ENCODE data around the gene POT1.
"Not testable (repeated sequence)": the region's sequence is repeated elsewhere in the genome, so short reads cannot be mapped to it uniquely, and the experiment has no call there.

The POT1 gene, protein sequence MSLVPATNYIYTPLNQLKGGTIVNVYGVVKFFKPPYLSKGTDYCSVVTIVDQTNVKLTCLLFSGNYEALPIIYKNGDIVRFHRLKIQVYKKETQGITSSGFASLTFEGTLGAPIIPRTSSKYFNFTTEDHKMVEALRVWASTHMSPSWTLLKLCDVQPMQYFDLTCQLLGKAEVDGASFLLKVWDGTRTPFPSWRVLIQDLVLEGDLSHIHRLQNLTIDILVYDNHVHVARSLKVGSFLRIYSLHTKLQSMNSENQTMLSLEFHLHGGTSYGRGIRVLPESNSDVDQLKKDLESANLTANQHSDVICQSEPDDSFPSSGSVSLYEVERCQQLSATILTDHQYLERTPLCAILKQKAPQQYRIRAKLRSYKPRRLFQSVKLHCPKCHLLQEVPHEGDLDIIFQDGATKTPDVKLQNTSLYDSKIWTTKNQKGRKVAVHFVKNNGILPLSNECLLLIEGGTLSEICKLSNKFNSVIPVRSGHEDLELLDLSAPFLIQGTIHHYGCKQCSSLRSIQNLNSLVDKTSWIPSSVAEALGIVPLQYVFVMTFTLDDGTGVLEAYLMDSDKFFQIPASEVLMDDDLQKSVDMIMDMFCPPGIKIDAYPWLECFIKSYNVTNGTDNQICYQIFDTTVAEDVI

DNA sequence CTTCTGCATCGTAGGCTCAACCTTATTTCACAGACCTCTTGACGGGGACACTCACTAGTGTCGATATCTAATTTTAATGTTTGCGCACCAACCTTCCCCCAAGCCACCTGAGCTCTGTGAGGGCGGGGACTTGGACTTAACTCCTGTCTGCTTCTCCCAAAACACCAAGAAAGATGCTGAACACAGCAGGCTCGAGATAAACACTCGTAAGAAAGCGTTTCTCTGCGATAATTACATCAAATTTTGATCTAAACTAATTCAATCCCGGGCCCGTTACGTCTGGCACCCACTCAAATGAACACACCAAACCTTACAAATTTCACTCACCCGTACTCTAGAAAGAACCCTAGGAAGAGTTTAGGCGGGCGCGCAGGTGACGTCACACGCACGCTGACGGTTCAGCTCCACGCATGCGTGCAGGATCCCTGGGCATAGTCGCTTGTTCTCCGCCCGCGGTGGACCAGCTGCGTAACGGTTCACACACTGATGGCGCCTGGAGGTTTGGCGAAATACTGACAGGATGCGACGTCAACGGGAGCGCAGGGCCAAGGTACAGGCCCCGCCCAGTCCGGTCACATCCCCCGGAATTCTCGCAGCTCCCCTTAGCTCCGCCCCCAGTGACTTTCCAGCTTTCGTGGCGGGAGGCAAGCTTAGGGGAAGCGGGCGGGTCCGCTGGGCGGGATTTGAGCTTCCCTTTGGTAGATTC is at the start of gene POT1:
Gene POT1 (minus strand): TSS at position 359 of the 706 bp plus-strand sequence. CDS start 32,652 bp downstream, outside the sequence.
- peak; percentile 95 for DNase-seq

DNA sequence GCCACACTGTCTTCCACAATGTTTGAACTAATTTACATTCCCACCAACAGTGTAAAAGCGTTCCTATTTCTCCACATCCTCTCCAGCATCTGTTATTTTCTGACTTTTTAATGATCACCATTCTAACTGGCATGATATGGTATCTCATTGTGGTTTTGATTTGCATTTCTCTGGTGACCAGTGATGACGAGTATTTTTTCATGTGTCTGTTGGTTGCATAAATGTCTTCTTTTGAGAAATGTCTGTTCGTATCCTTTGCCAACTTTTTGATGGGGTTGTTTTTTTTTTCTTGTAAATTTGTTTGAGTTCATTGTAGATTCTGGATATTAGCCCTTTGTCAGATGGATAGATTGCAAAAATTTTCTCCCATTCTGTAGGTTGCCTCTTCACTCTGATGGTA is 45.5 kb upstream of the POT1 start:
- DNase-seq: not testable (repeated sequence)

DNA sequence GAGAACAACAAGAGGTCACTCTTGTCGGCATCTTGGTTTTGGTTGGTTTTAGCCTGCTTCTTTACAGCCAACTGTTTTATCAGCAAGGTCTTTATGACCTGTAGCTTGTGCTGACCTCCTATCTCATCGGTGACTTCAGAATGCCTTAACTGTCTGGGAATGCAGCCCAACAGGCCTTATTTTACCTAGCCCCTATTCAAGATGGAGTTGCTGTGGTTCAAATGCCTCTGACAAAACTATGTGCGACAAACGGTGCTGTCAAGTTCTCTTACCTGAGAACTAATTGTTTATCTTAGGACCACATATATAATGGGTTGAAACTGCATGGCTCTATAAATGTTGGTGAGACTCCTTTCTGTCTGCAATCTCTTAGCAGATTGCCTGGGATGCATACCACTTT is 35.9 kb upstream of the POT1 start:
- DNase-seq: no peak

DNA sequence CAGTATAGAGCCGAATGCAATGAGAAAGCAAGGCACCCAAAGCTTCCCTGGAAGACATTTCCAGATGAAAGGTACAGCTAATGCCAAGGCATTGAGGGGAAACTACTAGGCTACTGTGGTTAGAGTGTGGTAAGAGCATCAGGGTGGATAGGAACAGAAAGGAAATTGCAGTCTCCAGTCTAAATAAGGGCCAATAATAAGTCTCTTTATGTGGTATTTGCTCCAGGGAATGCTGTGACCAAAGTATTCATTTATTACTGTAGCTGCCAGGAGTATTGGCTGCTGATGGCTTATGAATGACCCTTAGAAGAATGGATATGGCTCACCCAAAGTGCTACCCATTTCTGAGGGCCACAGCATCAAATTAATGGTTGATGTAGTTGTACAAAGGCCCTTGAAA is 30.1 kb upstream of the POT1 start:
- no peak for DNase-seq

DNA sequence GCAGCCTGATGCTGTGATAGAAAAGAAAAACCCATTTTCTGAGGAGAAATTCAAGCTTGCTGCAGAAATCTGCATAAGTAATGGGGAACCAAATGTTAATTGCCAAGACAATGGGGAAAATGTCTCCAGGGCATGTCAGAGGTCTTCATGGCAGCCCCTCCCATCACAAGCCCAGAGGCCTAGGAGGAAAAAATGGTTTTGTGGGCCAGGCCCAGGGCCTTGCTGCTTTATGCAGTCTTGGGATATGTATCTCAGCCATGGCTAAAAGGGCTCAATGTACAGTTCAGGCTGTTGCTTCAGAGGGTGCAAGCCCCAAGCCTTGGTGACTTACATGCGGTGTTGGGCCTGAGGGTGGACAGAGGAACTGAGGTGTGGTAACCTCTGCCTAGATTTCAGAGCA is 28.3 kb upstream of the POT1 start:
- DNase-seq: not testable (repeated sequence)

DNA sequence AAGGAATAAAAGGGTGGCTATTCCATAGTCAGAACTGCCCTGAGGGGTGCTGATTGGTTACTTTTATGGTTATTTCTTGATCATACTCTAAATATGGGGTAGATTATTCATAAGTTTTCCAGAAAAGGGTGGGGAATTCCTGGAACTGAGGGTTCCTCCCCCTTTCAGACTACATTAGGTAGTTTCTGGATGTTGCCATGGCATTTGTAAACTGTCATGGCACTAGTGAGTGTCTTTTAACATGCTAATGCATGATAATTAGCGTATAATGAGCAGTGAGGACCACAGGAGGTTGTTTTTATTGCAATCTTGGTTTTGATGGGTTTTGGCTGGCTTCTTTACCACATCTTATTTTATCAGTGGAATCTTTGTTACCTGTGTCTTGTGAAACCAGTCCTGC is 26.5 kb upstream of the POT1 start:
- no peak for DNase-seq

DNA sequence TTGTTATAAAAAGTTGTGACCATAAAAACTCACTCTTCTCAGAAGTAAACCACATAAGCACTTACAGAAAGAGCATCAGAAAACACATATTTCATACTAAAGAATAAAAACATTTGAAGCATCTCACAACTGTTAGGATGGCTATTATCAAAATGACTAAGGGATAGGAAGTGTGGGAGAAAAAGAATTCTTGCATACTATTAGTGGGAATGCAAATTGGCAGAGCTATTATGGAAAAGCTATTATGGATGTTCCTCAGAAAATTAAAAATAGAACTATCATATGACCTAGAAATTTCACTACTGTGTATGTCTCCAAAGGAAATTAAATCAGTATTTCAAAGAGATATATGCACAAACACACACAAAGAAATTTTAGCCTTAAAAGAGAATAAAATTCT is 25.2 kb upstream of the POT1 start:
- DNase-seq: no peak

DNA sequence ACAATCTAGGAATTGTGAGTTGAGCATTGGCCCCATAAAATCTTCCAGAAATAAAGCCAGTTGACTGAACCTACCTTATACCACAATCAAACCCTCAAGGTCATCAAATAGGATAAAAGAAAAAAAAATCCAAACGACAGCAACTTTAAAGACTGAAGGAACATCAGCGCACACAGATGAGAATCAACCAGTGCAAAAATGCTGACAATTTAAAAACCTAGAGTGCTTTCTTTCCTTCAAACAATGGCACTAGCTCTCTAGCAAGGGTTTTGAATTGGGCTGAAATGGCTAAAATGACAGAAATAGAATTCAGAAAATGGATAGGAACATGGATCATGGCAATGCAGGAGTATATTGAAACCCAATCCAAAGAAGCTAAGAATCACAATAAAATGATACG is 16.1 kb upstream of the POT1 start:
- DNase-seq: no peak

DNA sequence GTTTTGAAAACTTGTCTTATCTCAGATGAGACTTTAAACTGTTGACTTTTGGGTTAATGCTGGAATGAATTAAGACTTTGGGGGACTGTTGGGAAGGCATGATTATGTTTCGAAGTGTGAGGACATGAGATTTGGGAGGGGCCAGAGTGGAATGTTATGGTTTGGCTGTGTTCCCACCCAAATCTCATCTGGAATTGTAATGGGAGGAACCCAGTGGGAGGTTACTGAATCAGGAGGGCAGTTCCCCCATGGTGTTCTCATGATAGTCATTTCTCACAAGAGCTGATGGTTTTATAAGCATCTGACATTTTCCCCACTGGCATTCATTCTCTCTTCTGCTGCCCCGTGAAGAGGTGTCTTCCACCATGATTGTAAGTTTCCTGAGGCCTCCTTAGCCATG is 13.8 kb upstream of the POT1 start:
- DNase-seq: no peak

DNA sequence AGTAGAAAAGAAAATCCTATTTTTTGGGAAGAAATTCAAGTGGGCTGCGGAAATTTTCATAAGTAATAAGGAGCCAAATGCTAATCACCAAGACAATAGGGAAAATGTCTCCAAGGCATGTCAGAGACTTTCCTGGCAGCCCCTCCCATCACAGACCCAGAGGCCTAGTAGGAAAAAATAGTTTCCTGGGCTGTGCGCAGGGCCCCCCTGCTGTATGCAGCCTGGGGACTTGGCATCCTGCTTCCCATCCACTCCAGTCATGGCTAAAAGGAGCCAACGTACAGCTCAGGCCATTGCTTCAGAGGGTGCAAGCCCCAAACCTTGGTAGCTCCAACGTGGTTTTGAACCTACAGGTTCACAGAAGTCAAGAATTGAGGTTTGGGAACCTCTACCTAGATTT is 12.8 kb upstream of the POT1 start:
- no peak for DNase-seq

DNA sequence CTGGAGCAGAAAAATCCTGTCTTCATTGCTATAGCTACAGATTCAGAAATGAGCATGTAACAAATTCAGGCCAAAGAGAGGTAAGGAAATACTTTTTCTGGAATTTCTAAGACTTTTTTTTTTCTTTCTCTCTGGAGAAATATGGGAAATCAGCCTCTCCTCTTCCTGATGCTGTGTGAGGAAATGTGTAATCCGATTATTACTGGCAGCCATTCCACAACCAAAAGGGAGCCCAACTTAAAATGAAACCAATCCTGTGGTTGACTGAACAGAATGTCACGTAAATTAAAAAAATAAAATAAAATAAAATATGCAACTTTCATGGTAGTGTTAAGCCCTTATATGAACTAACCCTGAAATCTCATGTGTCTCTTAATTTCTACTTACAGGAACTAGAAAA is 10.7 kb upstream of the POT1 start:
- DNase-seq: no peak

DNA sequence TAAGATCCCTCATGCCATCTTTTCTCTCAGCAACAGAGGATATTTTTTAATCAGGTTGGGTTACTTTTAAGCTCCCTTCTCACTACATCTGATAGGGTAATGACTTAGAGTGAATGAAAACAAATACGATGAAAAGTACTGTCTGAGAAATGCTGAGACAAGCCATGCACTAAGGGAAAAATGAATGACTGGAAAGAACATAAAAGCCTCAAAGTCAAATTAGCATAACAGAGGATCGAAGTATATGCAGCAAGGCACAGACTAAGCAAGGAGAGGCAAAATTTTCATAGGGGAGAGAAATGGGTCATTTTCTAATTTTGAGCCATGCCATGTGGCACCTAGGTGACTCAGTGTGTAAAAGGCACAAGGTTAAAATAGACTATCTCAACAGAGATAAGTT is 8.5 kb upstream of the POT1 start:
- no peak for DNase-seq

DNA sequence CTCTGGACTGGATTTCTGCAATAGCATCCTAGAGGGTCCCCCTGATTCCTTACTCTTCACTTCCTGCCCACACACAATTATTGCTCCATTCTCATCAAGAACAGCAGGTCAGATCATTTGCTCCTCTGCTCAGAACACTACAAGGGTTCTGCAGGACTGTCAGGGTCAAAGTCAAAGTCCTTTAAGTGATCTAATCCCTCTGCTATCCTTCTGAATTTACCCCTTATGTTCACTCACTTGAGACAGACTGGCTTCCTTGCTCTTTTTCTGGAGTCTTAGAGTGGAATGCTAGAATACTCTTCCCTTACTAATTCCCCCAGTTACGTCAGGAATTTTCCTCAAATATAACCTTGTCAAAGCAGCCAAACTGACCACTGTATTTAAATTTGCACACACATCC is 7.5 kb upstream of the POT1 start:
- DNase-seq: no peak

DNA sequence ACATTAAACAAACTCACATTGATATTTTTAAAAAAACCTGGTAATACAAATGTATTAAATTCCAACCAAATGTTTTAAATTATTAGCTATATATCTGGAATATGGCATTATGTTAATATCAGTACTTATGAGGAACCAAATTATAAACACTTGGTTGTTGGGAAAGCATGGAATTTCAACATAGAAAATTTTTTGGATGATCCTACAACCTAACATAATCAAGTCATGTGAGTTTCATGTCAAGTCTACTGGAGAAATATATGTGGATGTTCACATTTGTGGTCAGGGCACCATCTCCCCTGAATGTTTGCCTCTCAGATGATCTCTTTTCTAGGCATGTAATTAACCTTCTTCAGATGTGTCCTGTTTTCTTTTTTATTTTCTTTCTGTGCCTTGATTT is 5.2 kb upstream of the POT1 start:
- no peak for DNase-seq

DNA sequence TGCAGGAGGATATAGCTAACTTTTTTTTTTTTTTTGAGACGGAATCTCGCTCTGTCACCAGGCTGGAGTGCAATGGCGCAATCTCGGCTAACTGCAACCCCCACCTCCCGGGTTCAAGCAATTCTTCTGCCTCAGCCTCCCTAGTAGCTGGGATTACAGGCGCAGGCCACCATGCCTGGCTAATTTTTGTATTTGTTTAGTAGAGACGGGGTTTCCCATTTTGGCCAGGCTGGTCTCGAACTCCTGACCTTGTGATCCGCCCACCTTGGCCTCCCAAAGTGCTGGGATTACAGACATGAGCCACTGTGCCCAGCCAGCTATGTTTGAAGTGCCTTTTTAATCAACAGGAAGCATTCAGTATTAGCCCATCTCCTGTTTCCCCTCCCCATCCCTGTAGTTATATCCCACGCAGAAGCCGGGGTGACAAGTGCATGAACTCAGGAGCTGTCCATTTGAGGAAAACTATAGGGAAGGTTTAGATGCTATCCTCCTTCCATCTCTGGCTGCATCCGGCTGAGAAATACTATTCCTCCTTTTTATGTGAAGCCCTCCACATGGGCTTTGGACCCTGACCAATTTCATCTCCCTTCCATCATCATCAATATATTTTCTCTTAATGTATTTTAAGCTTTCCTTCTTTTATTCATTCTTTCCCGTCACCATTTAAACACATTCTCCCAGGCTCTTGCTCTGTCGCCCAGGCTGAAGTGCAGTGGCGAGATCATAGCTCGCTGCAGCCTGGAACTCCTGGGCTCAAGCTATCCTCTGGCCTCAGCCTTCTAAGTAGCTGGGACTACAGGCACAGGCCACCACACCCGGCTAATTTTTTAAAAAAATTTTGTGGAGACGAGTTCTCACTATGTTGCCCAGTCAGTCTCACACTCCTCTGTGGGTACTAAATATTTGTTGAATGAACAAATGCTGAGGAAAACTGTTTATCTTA is 1.3 kb upstream of the POT1 start:
- DNase-seq: no peak

DNA sequence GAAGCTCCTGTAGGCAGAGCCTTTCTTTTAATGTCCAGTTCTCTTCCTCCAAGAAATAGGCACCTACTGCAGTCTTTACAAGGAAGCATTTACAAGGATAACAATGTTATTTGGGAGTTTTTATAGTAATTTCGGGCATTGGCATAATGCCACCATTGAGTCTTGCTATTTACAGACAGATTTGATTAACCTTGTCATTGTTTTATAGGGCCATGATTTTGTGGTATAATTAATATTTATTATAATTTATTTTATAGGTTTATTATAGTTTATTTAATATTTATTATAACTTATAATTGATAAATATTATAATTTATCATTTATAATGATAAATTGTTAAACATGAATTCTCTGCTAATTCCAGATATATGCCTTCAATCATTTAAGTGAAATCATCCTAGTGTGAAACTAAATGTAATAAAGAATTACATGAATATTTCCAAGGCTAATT is 573 bp upstream of the POT1 start:
- DNase-seq: no peak

DNA sequence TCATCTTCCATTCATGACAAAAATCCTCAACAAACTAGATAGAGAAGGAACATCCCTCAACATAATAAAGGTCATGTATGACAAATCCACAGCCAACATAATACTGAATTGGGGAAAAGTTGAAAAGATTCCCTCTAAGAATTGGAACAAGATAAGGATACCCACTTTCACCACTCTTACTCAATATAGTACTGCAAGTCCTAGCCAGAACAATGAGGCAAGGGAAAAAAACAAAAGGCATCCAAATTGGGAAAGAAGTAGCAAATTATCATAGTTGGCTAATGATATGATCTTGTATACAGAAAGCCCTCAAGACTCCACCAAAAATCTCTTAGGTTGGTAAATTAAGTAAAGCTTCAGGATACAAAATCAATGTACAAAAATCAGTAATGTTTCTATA is 4.7 kb downstream of the POT1 start:
- DNase-seq: no peak

DNA sequence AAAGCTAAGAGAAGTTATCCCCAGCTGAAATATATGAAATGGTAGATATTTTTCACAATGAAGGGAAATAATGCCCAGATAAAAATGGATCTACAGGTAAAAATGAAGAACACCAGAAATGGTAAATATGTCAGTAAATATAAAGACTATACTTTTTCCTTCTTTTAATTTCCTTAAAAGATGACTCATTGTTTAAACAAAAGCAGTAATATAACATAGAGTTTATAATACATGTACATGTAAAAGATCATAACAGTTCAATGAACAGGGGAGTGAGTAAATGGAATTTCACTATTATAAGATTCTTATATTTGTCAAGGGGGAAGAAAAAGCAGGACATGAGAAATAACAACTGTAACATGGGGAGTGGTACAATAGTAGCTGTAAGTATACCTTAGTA is 7.4 kb downstream of the POT1 start:
- no peak for DNase-seq

DNA sequence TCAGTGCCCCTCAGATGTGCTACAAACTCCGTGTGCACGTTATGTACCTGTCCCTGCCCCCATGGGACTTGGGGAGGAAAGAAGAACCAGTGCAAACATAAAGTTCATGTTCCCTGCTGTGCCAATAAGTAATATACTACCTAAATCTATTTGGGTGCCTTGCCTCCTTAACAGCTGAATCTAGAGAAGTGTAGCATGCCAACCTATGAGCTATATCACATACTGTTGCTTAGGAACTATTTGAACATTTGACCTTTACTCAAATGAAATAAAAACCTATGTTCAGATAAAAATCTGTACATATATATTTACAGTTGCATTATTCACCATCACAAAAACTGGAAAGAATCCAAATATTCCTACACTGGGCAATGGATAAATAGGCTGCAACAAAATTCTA is 9.8 kb downstream of the POT1 start:
- no peak for DNase-seq

DNA sequence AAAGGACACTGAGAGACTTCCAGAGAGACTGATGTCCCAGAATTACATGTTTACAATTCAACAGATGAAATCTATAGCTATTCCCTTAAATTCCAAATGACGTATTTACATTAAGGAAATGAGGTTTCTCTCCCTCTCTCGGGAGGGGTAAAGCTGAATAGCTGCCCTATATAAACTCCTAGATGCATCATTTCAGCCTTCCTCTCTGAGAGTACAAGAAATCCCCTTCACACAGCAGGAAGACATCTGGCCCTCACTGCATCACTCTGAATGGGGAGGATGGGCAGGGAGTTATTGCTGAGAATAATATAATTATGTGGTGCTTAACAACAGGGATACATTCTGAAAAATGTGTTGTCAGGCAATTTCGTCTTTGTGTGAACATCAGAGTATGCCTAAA is 11.0 kb downstream of the POT1 start:
- no peak for DNase-seq

DNA sequence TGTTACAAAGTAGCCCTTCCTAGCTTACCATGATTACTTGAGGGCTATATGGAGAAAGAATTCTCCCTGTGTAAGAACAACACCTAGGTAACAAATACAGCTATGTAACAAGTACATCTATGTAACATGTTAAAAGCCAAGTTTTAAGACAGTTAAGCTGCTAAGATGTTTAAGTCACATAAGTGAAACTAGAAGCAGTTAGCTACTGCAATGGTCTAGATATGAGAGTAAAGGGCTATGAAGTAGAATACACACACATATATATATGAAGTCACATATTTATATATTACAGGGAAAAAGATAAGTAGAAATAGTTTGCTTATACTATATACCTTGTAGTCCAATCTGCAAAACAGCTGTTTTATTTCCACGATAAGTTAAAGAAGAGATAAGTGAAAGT is 14.4 kb downstream of the POT1 start:
- no peak for DNase-seq

DNA sequence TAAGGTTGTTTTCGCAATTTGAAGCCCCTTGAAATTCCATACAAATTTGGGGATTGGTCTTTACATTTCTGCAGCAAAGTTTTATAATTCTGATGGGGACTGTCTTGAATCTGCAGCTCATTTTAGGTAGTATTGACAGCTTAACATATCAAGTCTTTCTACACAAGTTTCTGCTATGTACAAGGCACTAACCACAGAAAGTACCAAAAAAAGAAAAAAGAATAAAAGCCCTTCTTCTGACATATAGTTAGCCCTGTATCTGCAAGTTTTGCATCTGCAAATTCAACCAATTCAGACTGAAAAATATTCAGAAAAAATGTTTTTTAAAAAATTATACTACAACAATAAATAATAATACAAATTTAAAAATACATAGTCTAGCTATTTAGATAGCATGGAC is 15.3 kb downstream of the POT1 start:
- no peak for DNase-seq

DNA sequence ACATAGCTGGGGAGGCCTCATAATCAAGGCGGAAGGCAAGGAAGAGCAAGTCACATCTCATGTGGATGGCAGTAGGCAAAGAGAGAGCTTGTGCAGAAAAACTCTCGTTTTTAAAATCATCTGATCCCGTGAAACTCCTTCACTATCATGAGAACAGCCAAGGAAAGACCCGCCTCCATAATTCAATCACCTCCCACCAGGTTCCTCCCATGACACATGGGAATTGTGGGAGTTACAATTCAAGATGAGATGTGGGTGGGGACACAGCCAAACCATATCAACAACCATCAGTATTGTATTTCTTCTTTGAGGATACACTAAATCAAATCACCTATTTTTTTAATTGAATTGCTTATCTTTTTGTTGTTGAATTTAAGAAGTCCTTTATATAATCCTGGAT is 16.7 kb downstream of the POT1 start:
- DNase-seq: no peak
